ENCODE data around the gene ORM1. TPM values are rescaled to one million over a fixed set of nuclear protein-coding genes. Genes with fewer than 3 reads are reported as not detected.

The ORM1 gene
- not detected in 2 replicates for total RNA-seq

GRCh38 chr9:114322831-114323531 is at the start of gene ORM1:
Gene ORM1 (plus strand): TSS chr9:114323098. CDS start chr9:114323134, 36 bp downstream.

GRCh38 chr9:114329625-114330022 is 6.7 kb downstream of the ORM1 start, which contains the start of gene ORM2:
Gene ORM2 (plus strand): TSS chr9:114329869. CDS start chr9:114329905, 36 bp downstream.

Other genes with a start within 250 kb of the ORM1 start
- not detected in 2 replicates for gene AMBP, start 244.8 kb upstream of the ORM1 start, total RNA-seq
- gene KIF12, start 223.8 kb upstream of the ORM1 start, total RNA-seq, result 0.18 TPM in 1 of 2 replicates, not detected in the other
- gene COL27A1, start 167.6 kb upstream of the ORM1 start, total RNA-seq, result 7.3 and 11.5 TPM in 2 replicates
- gene ORM2, start 6.8 kb downstream of the ORM1 start, total RNA-seq, result not detected in 2 replicates
- gene AKNA, start 64.9 kb downstream of the ORM1 start, total RNA-seq, result 3.8 and 5.6 TPM in 2 replicates
- gene WHRN, start 182.4 kb downstream of the ORM1 start, total RNA-seq, result under 0.01 and 0.19 TPM in 2 replicates